SK-N-SH treated with all-trans-retinoic acid at 6 μM for 48 hours (cell line): ENCODE measurements around the gene GRM4.

ENCODE experiments used
- ATAC-seq: fragments of 200-7000 bp; cut with Tn5 transposase; 3 replicates; pipeline ENCODE4 v1.9.1; 2020; ENCODE audit warnings: mild to moderate bottlenecking, moderate library complexity
- ARNTL ChIP-seq: fragments of 450-650 bp; formaldehyde crosslinking; IDR thresholded peaks from 2 replicates; pipeline ENCODE4 v1.5.0; 2020; ENCODE audit warnings: low read depth, mild to moderate bottlenecking, moderate library complexity, borderline replicate concordance
- BACH2 ChIP-seq: fragments of 250-450 bp; sonication (Bioruptor Pico); IDR thresholded peaks from 2 replicates; pipeline ENCODE4 v1.9.0; 2021; ENCODE audit warnings: mild to moderate bottlenecking, borderline replicate concordance
- CSDC2 ChIP-seq: fragments of 250-450 bp; sonication (Bioruptor Pico); IDR thresholded peaks from 2 replicates; pipeline ENCODE4 v1.5.0; 2020; ENCODE audit warnings: mild to moderate bottlenecking, moderate library complexity
- CSRNP3 ChIP-seq: fragments of 250-450 bp; sonication (Bioruptor Pico); IDR thresholded peaks from 2 replicates; pipeline ENCODE4 v1.5.1; 2021; ENCODE audit warnings: mild to moderate bottlenecking, moderate library complexity
- ESRRG ChIP-seq: fragments of 250-450 bp; sonication (Bioruptor Pico); IDR thresholded peaks from 2 replicates; pipeline ENCODE4 v1.6.1; 2021; ENCODE audit warnings: mild to moderate bottlenecking
- ISL1 ChIP-seq: fragments of 250-450 bp; sonication (Bioruptor Pico); IDR thresholded peaks from 2 replicates; pipeline ENCODE4 v2.1.2; 2022; ENCODE audit warnings: mild to moderate bottlenecking, moderate library complexity
- OSR1 ChIP-seq: fragments of 250-450 bp; sonication (Bioruptor Pico); IDR thresholded peaks from 2 replicates; pipeline ENCODE4 v1.8.0; 2022; ENCODE audit warnings: moderate library complexity, mild to moderate bottlenecking, inconsistent platforms
- PATZ1 ChIP-seq: fragments of 250-450 bp; sonication (Bioruptor Pico); IDR thresholded peaks from 2 replicates; pipeline ENCODE4 v1.8.0; 2020; ENCODE audit warnings: mild to moderate bottlenecking, moderate library complexity, borderline replicate concordance
- PPARA ChIP-seq: fragments of 250-450 bp; sonication (Bioruptor Pico); IDR thresholded peaks from 2 replicates; pipeline ENCODE4 v1.5.0; 2020; ENCODE audit warnings: mild to moderate bottlenecking, borderline replicate concordance
- RARB ChIP-seq: fragments of 250-450 bp; sonication (Bioruptor Pico); IDR thresholded peaks from 2 replicates; pipeline ENCODE4 v1.8.0; 2021; ENCODE audit warnings: mild to moderate bottlenecking, moderate library complexity
- SNAI2 ChIP-seq: fragments of 250-450 bp; sonication (Bioruptor Pico); IDR thresholded peaks from 2 replicates; pipeline ENCODE4 v1.5.0; 2020; ENCODE audit warnings: mild to moderate bottlenecking, moderate library complexity
- TCF4 ChIP-seq: fragments of 250-450 bp; sonication (Bioruptor Pico); IDR thresholded peaks from 2 replicates; pipeline ENCODE4 v1.8.0; 2021; ENCODE audit warnings: mild to moderate bottlenecking, moderate library complexity, borderline replicate concordance
- TOX ChIP-seq: fragments of 250-450 bp; sonication (Bioruptor Pico); IDR thresholded peaks from 2 replicates; pipeline ENCODE4 v1.8.0; 2021; ENCODE audit warnings: mild to moderate bottlenecking, moderate library complexity, borderline replicate concordance
- ZC3H10 ChIP-seq: fragments of 250-450 bp; sonication (Bioruptor Pico); IDR thresholded peaks from 2 replicates; pipeline ENCODE4 v1.5.1; 2021; ENCODE audit warnings: mild to moderate bottlenecking, moderate library complexity
- ZFP3 ChIP-seq: fragments of 250-450 bp; sonication (Bioruptor Pico); IDR thresholded peaks from 2 replicates; pipeline ENCODE4 v1.5.0; 2020; ENCODE audit warnings: mild to moderate bottlenecking, moderate library complexity
- ZNF565 ChIP-seq: fragments of 450-650 bp; formaldehyde crosslinking; conservative IDR thresholded peaks from 2 replicates; pipeline ENCODE4 v1.5.0; 2020; ENCODE audit warnings: low read depth, mild to moderate bottlenecking, moderate library complexity
- ZNF70 ChIP-seq: fragments of 450-650 bp; formaldehyde crosslinking; IDR thresholded peaks from 2 replicates; pipeline ENCODE4 v1.5.0; 2020; ENCODE audit warnings: mild to moderate bottlenecking, moderate library complexity
- ZNF8 ChIP-seq: fragments of 450-650 bp; formaldehyde crosslinking; IDR thresholded peaks from 2 replicates; pipeline ENCODE4 v1.5.0; 2020; ENCODE audit warnings: mild to moderate bottlenecking, moderate library complexity
- TF ChIP-seq, protein P1 (sequence below): fragments of 250-450 bp; sonication (Bioruptor Pico); IDR thresholded peaks from 2 replicates; pipeline ENCODE4 v1.5.1; 2020; ENCODE audit warnings: low read depth, mild to moderate bottlenecking, moderate library complexity
- TF ChIP-seq, protein P2 (sequence below): fragments of 250-450 bp; sonication (Bioruptor Pico); IDR thresholded peaks from 2 replicates; pipeline ENCODE4 v1.8.0; 2021; ENCODE audit warnings: low read depth, mild to moderate bottlenecking, moderate library complexity, borderline replicate concordance

GRM4 gene

DNA sequence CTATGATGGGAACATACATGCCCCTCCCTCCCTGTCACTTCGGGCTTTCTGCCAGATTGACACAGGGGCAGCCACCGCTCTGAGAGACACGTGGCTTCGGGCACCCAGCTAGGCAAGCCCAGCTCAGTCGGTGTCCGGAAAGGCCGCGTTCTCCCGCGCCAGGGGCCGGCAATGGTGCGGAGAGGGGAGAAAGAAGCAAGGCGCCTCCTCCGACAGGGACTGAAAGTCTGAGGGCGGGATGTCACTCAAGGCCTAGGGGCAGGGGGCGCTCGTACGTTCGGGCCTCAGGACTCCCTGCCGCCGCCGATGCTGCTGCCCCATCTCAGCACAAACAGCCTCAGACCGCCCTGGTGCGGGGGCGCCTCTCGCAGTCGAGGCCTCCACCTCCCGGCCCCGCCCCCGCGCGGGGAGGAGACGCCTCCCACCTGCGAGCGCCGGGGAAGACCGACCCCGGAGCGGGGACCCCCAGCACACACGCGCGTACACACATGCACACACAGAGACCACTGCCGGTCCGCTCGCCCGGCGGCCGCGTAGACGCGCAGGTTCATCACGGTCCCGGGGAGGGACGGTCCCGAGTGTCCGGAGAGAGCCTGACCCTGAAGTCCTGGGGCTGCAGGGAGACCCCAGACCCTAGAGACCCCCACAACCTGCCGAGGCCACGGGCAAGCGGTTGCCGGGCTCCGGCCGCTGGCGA lies 1.9 kb downstream of the GRM4 start (continued):
- TF ChIP-seq ARNTL (no peak), OSR1 (CRISPR knock-in tag) (no peak), SNAI2 (CRISPR knock-in tag) (no peak), TCF4 (CRISPR knock-in tag) (no peak), ZFP3 (no peak), BACH2 (no peak), ZC3H10 (CRISPR knock-in tag) (no peak), ESRRG (CRISPR knock-in tag) (no peak)
- TF ChIP-seq, all 23 proteins: peak for 0

GRCh38 chr6:34143196-34143883 lies 2.5 kb downstream of the GRM4 start:
- no peak for TF ChIP-seq ZNF8 (CRISPR knock-in tag)
- TF ChIP-seq ZC3H10 (CRISPR knock-in tag), result no peak
- no peak for TF ChIP-seq TOX
- no peak for TF ChIP-seq ARNTL
- TF ChIP-seq, protein P1, sequence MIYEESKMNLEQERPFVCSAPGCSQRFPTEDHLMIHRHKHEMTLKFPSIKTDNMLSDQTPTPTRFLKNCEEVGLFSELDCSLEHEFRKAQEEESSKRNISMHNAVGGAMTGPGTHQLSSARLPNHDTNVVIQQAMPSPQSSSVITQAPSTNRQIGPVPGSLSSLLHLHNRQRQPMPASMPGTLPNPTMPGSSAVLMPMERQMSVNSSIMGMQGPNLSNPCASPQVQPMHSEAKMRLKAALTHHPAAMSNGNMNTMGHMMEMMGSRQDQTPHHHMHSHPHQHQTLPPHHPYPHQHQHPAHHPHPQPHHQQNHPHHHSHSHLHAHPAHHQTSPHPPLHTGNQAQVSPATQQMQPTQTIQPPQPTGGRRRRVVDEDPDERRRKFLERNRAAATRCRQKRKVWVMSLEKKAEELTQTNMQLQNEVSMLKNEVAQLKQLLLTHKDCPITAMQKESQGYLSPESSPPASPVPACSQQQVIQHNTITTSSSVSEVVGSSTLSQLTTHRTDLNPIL (CRISPR knock-in tag), result no peak
- TF ChIP-seq ESRRG (CRISPR knock-in tag), result no peak
- TF ChIP-seq CSRNP3 (CRISPR knock-in tag), result no peak
- TF ChIP-seq ZNF70, result no peak
- TF ChIP-seq, protein P2, sequence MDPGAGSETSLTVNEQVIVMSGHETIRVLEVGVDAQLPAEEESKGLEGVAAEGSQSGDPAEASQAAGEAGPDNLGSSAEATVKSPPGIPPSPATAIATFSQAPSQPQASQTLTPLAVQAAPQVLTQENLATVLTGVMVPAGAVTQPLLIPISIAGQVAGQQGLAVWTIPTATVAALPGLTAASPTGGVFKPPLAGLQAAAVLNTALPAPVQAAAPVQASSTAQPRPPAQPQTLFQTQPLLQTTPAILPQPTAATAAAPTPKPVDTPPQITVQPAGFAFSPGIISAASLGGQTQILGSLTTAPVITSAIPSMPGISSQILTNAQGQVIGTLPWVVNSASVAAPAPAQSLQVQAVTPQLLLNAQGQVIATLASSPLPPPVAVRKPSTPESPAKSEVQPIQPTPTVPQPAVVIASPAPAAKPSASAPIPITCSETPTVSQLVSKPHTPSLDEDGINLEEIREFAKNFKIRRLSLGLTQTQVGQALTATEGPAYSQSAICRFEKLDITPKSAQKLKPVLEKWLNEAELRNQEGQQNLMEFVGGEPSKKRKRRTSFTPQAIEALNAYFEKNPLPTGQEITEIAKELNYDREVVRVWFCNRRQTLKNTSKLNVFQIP (CRISPR knock-in tag), result no peak
- TF ChIP-seq BACH2, result no peak
- TF ChIP-seq PATZ1 (CRISPR knock-in tag), result no peak
- no peak for TF ChIP-seq CSDC2 (CRISPR knock-in tag)
- TF ChIP-seq ZNF565 (CRISPR knock-in tag), result no peak

DNA sequence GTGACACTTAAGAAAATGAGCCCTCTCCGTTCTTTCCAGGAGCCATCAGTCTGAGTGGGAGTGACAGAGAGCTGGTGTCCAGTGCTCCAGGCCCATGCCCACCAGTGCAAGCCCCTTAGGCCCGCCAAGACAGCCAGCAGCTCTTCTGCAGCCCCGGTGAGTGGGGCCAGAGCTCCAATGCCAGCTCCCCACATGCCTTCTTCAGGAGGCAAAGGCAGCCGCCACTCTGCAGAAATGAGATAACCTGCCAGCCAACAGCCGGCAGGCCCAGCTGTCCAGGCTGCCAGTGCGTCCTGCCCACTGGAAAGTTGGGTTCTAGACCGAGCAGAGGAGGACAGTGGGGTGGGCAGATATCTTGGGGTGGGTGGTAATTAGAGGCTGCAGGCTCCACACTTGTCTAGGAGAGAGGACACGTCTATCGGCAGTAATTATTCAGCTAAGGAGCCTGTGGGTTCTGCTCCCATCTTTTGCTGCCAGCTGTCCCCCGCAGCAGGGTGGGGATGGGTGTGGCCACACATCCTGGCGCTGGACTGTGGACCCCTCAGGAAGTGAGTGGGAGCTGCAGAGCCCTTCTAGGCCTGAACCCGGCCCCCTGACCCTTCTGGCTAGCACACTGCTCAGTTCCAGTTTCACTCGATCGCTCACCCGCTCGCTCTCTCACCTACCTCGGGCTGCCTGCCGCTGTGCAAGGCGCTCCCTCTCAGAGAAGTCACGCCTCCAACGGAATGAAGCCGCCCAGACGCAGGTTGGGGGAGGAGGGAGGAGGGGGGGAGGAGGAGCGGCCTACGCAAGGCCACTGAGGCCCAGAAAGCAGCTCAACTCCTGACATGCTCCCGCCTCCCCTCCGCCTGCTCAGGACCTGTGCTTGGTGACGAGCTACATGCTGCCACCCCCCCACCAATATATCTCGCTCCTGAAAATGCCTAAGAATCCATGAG lies 3.6 kb downstream of the GRM4 start:
- no peak for ATAC-seq
- TF ChIP-seq PATZ1 (CRISPR knock-in tag) (no peak), ZNF8 (CRISPR knock-in tag) (no peak), SNAI2 (CRISPR knock-in tag) (no peak), PPARA (no peak), ARNTL (no peak), CSRNP3 (CRISPR knock-in tag) (no peak), TOX (no peak), CSDC2 (CRISPR knock-in tag) (no peak), ZFP3 (no peak), BACH2 (no peak), TCF4 (CRISPR knock-in tag) (no peak), ISL1 (CRISPR knock-in tag) (no peak), RARB (no peak)
- TF ChIP-seq, protein P2 (CRISPR knock-in tag), result no peak

More at GRCh38 chr6:34143196-34143883, 2.5 kb downstream of the GRM4 start:
- no peak for ATAC-seq
